HG02623 (cell line): ENCODE data around the gene BCAP29.

Experiments
- ATAC-seq: cut with Tn5 transposase; IDR thresholded peaks from one replicate; pipeline ENCODE4 v1.9.1; 2021; ENCODE audit warnings: moderate library complexity; ENCODE audit not compliant: unreplicated experiment

Gene BCAP29

GRCh38 chr7:107581387-107582013 is 1.5 kb downstream of the BCAP29 start:
- no peak for ATAC-seq

GRCh38 chr7:107582875-107583274 is 2.8 kb downstream of the BCAP29 start:
- no peak for ATAC-seq

GRCh38 chr7:107584716-107585115 is 4.7 kb downstream of the BCAP29 start:
- no peak for ATAC-seq

DNA sequence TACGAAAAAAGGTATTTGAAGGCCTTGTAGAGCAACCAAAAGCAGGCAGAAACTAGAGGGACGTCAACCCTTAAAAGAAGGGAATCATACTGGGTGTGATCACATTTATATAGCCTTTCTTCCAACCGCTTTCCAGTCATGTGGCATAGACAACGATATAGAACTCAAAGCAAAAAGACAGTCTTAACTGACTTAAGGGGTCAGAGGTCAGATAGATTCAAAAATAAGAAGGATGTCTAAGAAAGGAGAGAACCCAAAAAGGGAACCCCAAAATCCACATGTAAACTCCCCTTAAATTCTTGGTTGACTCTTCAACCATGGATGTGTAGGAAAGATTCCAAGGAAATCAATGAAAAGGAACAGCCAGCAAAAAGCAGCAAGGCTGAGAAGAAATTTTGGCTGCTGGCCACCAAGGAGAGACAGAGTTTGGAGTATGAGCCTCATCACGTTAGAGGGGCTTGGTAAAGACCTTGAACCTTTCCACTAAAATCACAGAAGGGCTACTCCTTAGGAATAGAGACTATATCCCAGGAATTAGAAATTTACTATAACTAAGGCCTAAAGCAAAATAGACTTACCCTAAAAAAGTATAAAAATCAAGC is 8.6 kb downstream of the BCAP29 start:
- ATAC-seq, result no peak

DNA sequence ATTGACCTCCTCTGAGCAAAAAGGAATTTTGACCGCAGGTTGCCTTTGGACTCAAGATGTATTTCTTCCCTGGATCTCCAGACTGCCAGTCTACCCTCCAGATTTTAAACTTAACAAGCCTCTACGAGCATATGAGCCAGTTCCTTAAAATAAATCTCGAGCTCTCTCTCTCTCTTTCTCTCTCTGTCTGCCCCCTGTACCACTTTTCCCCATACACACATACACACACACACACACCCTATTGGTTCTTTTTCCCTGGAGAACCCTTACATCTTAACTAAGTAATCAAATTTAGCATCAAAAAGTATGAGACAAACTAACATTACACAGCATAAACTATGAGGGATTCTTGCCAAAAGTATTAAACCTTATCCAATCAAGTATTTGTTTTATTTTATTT is 11.4 kb downstream of the BCAP29 start:
- no peak for ATAC-seq

GRCh38 chr7:107592361-107593024 is 12.4 kb downstream of the BCAP29 start:
- no peak for ATAC-seq

DNA sequence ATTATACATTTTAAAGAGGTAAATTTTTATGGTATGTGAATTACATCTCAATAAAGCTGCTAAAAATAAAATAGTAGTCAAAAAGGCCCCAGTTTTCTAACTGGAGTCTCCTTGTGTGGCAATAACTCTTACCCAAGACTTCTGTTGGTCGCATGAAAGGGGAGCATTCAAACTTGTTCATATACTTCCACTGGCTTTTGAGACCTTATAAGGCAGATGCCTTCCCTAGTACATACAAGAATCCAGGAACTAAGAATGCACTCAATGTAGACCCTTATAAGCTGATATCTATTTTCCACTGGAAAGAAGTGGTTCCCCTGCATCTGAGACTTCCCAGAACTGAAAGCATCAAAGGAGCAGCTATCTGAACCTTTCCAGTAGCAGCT is 13.0 kb downstream of the BCAP29 start:
- ATAC-seq, result no peak

DNA sequence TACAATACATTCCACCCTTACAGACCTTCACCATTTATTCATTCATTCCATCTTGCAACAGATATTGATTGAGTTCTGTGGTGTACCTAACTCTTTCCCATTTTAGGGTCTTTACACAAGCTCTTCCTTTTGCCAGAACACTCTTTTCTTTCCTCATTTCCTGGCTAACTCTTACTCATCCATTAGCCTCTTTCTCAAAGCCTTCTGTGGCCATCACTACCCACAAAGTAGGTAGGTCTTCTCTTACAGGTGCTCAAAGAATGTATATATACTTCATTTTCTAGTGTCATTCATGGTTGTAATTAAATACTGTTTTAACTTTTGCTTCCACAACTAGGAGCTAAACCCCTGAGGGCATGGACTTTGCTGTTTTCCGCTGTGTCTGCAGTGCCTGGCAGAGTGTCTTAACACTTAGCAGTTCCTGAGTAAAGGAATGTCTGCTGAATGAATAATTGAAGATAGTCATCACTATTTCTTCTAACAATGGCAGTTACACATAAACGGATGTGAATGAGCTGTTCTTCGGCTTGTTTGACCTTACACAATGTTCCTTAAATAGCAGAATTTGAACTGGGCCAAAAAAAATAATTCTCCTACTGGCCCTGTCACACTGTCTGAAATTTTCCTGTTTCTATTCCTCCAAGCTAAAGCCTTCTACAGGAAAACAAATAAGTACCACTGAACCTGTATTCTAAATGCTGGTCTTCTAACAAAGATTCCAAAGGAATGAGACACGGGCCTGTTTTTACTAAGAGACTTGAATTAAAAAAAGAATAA is 15.1 kb downstream of the BCAP29 start:
- no peak for ATAC-seq

- ATAC-seq, result no peak
Observed at GRCh38 chr7:107596881-107597581, 17.0 kb downstream of the BCAP29 start.

GRCh38 chr7:107597582-107597916 is 17.5 kb downstream of the BCAP29 start:
- no peak for ATAC-seq

- ATAC-seq, result no peak
Observed at GRCh38 chr7:107597953-107598352, 17.9 kb downstream of the BCAP29 start.

GRCh38 chr7:107599262-107599661 is 19.2 kb downstream of the BCAP29 start:
- no peak for ATAC-seq

GRCh38 chr7:107600816-107601215 is 20.8 kb downstream of the BCAP29 start:
- no peak for ATAC-seq

GRCh38 chr7:107605218-107605815 is 25.3 kb downstream of the BCAP29 start:
- ATAC-seq, result no peak

- ATAC-seq, result no peak
Observed at GRCh38 chr7:107606303-107606702, 26.3 kb downstream of the BCAP29 start.

DNA sequence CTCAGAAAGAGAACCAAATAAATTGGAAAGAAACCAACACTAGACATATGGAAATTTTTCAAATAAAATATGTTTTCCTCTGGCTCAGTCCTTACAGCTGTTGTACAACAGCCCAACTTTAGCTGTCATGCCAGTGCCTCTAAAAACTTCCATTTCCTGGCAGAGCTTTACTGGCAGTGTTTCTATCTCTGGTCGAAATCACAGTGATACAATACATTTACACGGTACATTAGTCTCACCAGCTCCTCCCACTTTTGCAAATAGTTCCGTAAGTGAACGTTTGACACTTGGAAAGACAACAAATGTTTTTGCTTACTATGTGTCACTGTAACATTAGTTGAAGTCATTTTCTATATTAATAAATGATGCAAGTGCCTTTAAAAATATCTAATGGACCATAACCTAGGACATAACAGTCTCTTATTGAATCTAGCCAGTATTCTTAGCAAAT is 29.8 kb downstream of the BCAP29 start:
- no peak for ATAC-seq

DNA sequence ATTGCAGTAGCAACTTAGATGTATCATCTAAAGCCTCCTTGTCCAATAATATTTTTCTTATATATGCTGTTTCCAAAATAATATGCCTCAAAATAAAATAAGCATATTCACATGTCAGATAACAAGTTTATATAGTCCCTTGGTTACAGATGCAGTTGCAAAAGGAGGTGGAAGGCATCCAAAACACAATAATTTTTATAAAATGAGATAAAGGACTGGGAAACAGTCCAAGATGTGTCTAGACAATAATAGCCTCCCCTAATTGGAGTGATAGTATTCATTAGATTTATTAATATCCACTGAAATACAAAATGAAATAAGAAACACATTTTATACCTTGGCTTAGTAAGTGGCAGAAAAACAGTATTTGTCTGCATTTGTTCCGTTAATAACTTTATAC is 30.3 kb downstream of the BCAP29 start:
- ATAC-seq, result no peak

- no peak for ATAC-seq
Observed at GRCh38 chr7:107613439-107613838, 33.4 kb downstream of the BCAP29 start.

DNA sequence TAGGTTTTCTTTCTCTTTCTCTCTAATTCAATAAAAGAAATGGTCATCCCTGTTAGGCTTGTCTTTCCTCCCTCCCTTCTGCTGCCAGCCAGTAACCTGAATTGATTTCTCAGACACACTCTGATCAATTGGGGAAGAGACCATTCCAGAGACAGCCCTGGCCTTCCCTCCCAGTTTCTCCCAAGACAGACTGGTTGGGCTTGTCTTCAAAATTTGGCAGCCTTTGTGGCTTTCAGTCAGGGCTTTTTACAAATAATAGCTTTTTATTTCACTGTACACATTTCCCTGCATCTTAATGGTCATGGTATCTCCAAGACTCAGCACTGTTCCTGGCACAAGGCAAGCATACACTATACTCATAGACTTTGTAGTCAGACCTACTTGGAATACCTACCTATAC is 33.9 kb downstream of the BCAP29 start:
- ATAC-seq, result no peak

DNA sequence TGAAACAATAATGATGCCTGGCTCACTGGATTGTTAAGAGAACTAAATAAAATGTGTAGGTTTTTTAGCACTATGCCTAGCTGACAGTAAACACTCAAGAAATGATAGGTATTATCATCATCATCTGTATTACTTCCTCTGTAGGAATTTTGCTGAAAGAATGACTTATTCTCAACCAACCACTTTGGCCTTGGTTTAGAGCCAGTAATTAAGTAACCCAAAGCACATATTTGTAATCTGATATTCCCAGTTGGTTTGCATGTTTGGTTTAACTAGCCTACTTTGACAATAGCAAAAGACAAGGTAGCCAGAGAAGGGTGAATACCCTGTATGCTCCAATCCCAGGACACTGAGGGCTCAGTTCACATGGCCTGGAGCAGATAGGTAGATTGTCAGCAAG is 34.4 kb downstream of the BCAP29 start:
- no peak for ATAC-seq
